GM06990 (cell line): ENCODE measurements around the gene GREB1L.

ENCODE experiments used
- DNase-seq: peaks from one replicate; pipeline ENCODE4 v3.0.0-alpha.2; 2011; ENCODE audit not compliant: insufficient read length; ENCODE audit errors: extremely low read depth
- H3K27me3 ChIP-seq: replicated peaks from 2 replicates; pipeline ENCODE4 v1.6.0; 2011; ENCODE audit warnings: low read length; ENCODE audit not compliant: control insufficient read depth, insufficient read depth
- H3K36me3 ChIP-seq: 2 replicates; pipeline ENCODE4 v1.5.1; 2011; ENCODE audit warnings: low read length; ENCODE audit not compliant: control insufficient read depth, insufficient read depth
- H3K4me3 ChIP-seq: replicated peaks from 2 replicates; pipeline ENCODE4 v1.5.1; 2011; ENCODE audit warnings: low read depth, mild to moderate bottlenecking, control low read depth, low read length
- TF ChIP-seq, protein P1 (sequence below): IDR thresholded peaks from 2 replicates; pipeline ENCODE4 v1.5.1; 2011; ENCODE audit warnings: low read length, control low read depth, mild to moderate bottlenecking, inconsistent platforms; ENCODE audit not compliant: insufficient read depth, poor library complexity, severe bottlenecking

Gene GREB1L

DNA sequence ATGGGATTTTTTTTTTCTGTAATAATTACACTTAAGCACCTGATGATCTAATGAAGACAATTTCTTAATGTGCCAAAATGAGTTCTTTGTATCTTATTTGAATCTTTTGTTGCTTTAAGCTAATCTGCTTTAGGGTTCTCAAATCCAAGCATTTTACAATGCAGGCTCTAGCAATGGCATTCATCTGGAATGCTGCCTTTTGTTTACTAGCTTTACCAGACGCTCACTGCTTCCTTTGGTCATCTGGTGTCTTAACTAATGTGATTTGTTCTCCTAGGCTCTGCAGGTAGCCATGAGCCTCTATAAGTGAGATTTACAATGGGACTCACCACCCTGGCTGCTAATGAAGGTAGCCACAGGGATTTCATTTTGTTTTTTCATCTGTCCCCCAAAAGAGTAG, 100.3 kb downstream of the GREB1L start:
- no peaks in the 10 kb centered on the region for H3K36me3 ChIP-seq
- TF ChIP-seq, protein P1, sequence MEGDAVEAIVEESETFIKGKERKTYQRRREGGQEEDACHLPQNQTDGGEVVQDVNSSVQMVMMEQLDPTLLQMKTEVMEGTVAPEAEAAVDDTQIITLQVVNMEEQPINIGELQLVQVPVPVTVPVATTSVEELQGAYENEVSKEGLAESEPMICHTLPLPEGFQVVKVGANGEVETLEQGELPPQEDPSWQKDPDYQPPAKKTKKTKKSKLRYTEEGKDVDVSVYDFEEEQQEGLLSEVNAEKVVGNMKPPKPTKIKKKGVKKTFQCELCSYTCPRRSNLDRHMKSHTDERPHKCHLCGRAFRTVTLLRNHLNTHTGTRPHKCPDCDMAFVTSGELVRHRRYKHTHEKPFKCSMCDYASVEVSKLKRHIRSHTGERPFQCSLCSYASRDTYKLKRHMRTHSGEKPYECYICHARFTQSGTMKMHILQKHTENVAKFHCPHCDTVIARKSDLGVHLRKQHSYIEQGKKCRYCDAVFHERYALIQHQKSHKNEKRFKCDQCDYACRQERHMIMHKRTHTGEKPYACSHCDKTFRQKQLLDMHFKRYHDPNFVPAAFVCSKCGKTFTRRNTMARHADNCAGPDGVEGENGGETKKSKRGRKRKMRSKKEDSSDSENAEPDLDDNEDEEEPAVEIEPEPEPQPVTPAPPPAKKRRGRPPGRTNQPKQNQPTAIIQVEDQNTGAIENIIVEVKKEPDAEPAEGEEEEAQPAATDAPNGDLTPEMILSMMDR: no peak
- DNase-seq: no peak
- H3K27me3 ChIP-seq: no peaks in the 10 kb centered on the region
- H3K4me3 ChIP-seq: no peak overlapping the region

DNA sequence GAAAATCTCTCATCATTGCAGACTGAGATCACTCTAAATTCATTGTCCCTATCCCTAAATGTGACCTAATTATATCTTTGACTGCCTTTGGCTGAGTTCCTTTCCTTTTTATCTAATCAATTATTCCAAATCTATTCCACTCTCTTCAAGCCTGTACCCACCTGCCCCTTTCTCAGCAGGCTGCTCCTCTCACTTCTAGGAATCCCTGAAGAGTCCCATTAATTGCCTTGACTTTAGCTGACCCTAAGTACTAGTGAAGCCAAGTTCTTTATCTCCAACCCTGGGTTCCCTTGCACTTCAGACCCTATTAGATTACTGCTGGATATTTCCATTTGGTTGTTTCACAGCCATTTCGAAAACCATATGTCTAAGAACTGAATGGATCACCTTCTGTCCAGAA, 102.8 kb downstream of the GREB1L start:
- Histone ChIP-seq H3K4me3 (no peak overlapping the region), H3K27me3 (no peaks in the 10 kb centered on the region), H3K36me3 (no peaks in the 10 kb centered on the region)
- TF ChIP-seq, protein P1: no peak
- DNase-seq: no peak

DNA sequence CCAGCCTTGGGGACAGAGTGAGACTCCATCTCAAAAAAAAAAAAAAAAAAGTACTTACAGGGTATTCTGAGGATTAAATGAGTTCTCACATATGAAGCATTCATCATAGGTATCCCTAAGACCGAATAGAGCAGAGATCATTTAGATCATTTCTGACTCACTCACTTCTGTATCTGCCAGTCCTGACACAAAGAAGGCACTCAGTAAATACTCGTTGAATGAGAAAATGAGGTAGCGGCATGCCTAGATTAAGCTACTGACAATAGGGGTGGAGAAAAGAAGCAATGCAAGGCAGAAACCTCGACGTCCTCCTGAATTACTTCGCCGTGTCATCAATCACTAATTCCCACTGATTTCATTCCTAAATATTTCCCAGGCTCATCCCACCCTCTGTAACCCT, 103.8 kb downstream of the GREB1L start:
- DNase-seq: no peak
- H3K27me3 ChIP-seq: no peaks in the 10 kb centered on the region
- no peaks in the 10 kb centered on the region for H3K36me3 ChIP-seq
- H3K4me3 ChIP-seq: no peak overlapping the region
- TF ChIP-seq, protein P1: no peak

DNA sequence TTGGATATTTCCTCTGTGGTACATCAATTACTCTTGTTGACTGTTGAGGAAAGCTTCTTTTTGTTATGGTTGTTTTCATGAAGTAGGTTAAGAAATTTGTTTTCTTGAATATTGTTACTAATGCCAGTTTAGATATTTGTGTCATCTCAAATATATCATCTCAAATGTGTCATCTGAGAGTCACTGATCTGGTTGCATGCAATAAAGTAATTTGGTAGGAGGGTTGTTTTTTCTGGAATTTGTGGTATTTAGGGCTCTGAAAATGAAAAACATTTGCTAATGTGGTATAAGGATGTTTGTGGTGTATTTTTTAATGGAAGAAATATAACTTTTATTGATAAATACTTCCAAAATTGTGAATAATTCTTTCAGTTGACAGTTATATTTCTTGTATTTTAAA, 117.7 kb downstream of the GREB1L start:
- H3K27me3 ChIP-seq: no peaks in the 10 kb centered on the region
- TF ChIP-seq, protein P1: no peak
- no peaks in the 10 kb centered on the region for H3K36me3 ChIP-seq
- no peak overlapping the region for H3K4me3 ChIP-seq
- DNase-seq: no peak

DNA sequence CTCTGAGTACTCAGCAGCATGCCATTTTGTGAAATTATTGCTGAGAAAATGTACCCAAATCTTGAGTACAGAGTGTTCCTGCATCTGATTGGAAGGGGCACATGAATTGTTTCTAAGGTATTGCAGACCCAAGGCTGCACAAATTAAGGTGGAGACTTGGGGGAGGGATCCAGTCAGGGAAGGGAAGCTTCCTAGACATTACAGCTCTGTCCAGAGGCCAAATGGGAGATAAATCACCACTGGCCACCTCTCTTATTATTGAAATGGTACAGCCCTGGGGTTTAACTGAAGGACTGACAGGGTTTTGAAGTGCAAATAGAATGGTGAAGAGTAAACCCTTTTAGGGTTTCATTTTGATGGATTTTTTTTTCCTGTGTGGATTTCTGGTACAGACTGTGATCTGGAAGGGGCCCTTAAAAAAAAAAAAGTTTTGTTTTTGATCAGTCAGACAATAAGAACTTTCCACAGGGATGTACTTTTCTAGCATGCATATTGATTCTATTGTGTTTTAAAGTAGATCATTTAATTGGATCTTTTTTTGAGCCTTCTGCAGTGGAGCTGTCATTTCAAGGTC, 119.4 kb downstream of the GREB1L start:
- Histone ChIP-seq H3K27me3 (no peaks in the 10 kb centered on the region), H3K4me3 (no peak overlapping the region), H3K36me3 (no peaks in the 10 kb centered on the region)
- no peak for DNase-seq
- TF ChIP-seq, protein P1: no peak

DNA sequence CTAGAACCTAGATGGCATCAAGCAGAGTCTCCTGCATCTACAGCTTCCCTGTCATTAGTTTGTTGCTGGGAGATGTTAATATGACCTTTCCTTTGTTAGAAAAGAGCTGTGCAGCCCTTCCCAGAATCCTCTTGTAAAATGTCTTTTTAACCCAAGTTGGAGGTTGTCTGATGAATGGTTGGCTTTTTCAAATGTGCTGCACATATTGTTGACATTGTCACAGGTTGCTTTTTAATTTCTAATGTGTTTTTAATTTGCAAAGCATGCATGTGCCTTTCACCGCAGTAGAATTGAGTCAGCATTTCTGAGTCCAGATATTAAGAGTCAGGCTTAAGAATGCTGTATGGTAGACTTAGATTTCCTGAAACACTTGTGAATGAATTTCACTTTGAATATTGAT, 120.8 kb downstream of the GREB1L start:
- H3K27me3 ChIP-seq: no peaks in the 10 kb centered on the region
- no peak overlapping the region for H3K4me3 ChIP-seq
- no peak for DNase-seq
- H3K36me3 ChIP-seq: no peaks in the 10 kb centered on the region
- TF ChIP-seq, protein P1: no peak
